Ovary (tissue), 9 donors: Measurements from ENCODE around the gene EPHA10. TPM values are rescaled to one million over a fixed set of nuclear protein-coding genes. Genes with fewer than 3 reads are reported as not detected.
"Not testable (repeated sequence)": the region's sequence is repeated elsewhere in the genome, so short reads cannot be mapped to it uniquely, and the experiment has no call there.

ENCODE experiments used
- DNase-seq, 5 donors: peaks; one replicate each; pipeline ENCODE4 v3.0.0-alpha.2; 2019 to 2020
- H3K27ac ChIP-seq, 2 donors: fragments of 200-600 bp; one replicate each; pipeline versions ENCODE4 v1.5.1 to v1.8.0; 2019 to 2022
- H3K27me3 ChIP-seq: fragments of 200-600 bp; one replicate; pipeline ENCODE4 v1.8.0; 2022
- H3K36me3 ChIP-seq: fragments of 200-600 bp; sonication (generic); one replicate; pipeline ENCODE4 v1.5.1; 2019
- H3K4me1 ChIP-seq: one replicate; pipeline ENCODE4 v1.8.1; 2013; ENCODE audit warnings: mild to moderate bottlenecking, moderate library complexity; ENCODE audit not compliant: insufficient read depth
- H3K4me3 ChIP-seq: fragments of 200-600 bp; sonication (generic); one replicate; pipeline ENCODE4 v1.5.1; 2017
- H3K9me3 ChIP-seq, 2 donors: fragments of 200-600 bp in 1 of 2; sonication (generic) in 1 of 2; one replicate each; pipeline versions ENCODE4 v1.5.1 to v1.8.1; 2013 to 2019; ENCODE audit warnings: mild to moderate bottlenecking in 1 of 2, moderate library complexity in 1 of 2
- CTCF ChIP-seq, 3 donors: fragments of 450-650 bp in 2 of 3; fragments of 200-600 bp in 1 of 3; IDR thresholded peaks; one replicate each; pipeline versions ENCODE4 v1.5.1 to v1.8.0; 2016 to 2022; ENCODE audit warnings: antibody characterized with exemption in 3 of 3, mild to moderate bottlenecking in 1 of 3
- EP300 ChIP-seq: sonication (generic); formaldehyde crosslinking; IDR thresholded peaks from one replicate; pipeline ENCODE4 v1.6.1; 2017; ENCODE audit warnings: antibody characterized with exemption
- POLR2A ChIP-seq: fragments of 450-650 bp; IDR thresholded peaks from one replicate; pipeline ENCODE4 v1.6.1; 2017; ENCODE audit warnings: antibody characterized with exemption, mild to moderate bottlenecking, moderate library complexity
- WGBS, 3 donors: extraction: QIAGEN DNeasy Blood & Tissue Kit in 1 of 3; methylation state at CpG; one replicate each; pipeline versions ENCODE4 v1.1.5 to v1.1.7; 2013 to 2017; 5-methylcytosine and 5-hydroxymethylcytosine counted together
- intact Hi-C, 4 donors: fragments of 100-400 bp; cut with DNase I; formaldehyde crosslinking; loops; one replicate each; pipeline versions ENCODE4 v1.11.0 to v1.15.1; 2022 to 2023
- polyA plus RNA-seq, 2 donors: library from polyadenylated mRNA; stranded (reverse); fragments of 200-250 nt in 1 of 2; fragments of 350-450 nt in 1 of 2; fragmentation: Illumina TruSeq in 1 of 2; extraction: RNeasy Lipid Tissue Mini Kit (QIAGEN cat#74804) in 1 of 2; gene quantifications; one replicate each; pipeline ENCODE4 v1.2.3, GENCODE V29; 2013 to 2014
- total RNA-seq, 7 donors: library from RNA; depleted of rRNA in 2 of 7; stranded (reverse); fragments of >200 nt in 2 of 7; fragmentation: NEBNext Ultra II Directional in 3 of 7; extraction: Animal tissue kit (Norgen Biotek cat#: 25700) in 3 of 7; gene quantifications; one replicate each; pipeline versions ENCODE4 v1.1.0 to v1.2.4, GENCODE V29; 2016 to 2023
- donor health status: DM: no; HTN: no; CAD: no; lungs with moderate emphysema.
- donor health status: DM: no; HTN: no; CAD: no.
- donor health status: Bipolar disorder and iron deficiency.
- donor health status: DM: yes; HTN: yes; CAD: no.
- donor health status: DM: no; HTN: no; CAD: no.
- donor health status: DM: yes; HTN: yes; CAD: no.

EPHA10 gene
- total and polyA plus RNA-seq, 9 donors = 0.02 to 0.69 (median 0.30) TPM; not detected in 3

GRCh38 chr1:37688926-37689325 lies 76.0 kb downstream of the EPHA10 start:
- H3K4me3 ChIP-seq = no peak overlapping the region
- H3K27ac ChIP-seq = no peak overlapping the region
- no peak for TF ChIP-seq CTCF (IDR thresholded peaks at IDR 0.05)
- TF ChIP-seq EP300 = no peak
- TF ChIP-seq POLR2A = no peak
- H3K27me3 ChIP-seq = no peaks in the 10 kb centered on the region
- H3K36me3 ChIP-seq = no peaks in the 10 kb centered on the region
- no peak for DNase-seq
- WGBS, 3 donors = 71 to 87% (median 84%) methylated on average over 4 of the region's 4 CpGs
- peaks cover 15% of the 10 kb centered on the region for H3K4me1 ChIP-seq
- intact Hi-C loops = loop anchor here in 2 of 4 donors (2.0 to 10.0 kb wide), 3 partner anchors 84 to 234 kb away; partner anchors contain the start of gene GNL2 (in 1 of the 2)
- H3K9me3 ChIP-seq = no peaks in the 10 kb centered on the region

DNA sequence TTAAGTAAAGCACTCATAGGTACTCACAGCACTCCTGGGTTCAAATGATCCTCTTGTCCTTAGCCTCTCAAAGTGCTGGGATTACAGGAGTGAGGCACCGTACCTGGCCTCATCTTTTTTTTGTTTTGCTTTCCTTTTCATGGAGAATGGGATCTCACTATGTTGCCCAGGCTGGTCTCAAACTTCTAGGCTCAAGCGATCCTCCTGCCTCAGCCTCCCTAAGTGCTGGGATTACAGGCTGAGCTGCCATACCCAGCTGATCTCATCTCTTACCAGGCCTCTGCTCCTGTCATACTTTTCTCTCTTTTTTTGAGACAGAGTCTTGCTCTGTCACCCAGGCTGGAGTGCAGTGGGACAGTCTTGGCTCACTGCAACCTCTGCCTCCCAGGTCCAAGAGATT lies 77.2 kb downstream of the EPHA10 start:
- not testable (repeated sequence) for H3K4me3 ChIP-seq, H3K9me3 ChIP-seq, H3K36me3 ChIP-seq, H3K27ac ChIP-seq, DNase-seq, H3K27me3 ChIP-seq
- 86 to 93% (median 86%) methylated on average over 2 of the region's 2 CpGs for WGBS, 3 donors
- intact Hi-C loops = loop anchor here in 2 of 4 donors (2.0 to 10.0 kb wide), 3 partner anchors 83 to 233 kb away; partner anchors contain the start of gene GNL2 (in 1 of the 2)
- peaks cover 13% of the 10 kb centered on the region for H3K4me1 ChIP-seq

- no peak overlapping the region for H3K27ac ChIP-seq
- TF ChIP-seq POLR2A (no peak), EP300 (no peak), CTCF (IDR thresholded peaks at IDR 0.05) (no peak)
- WGBS, 3 donors = 86 to 96% (median 88%) methylated on average over 3 of the region's 3 CpGs
- intact Hi-C loops = loop anchor here in 2 of 4 donors (10.0 kb wide), 2 partner anchors 81 to 231 kb away; no protein-coding TSS in a partner anchor
- no peaks in the 10 kb centered on the region for H3K9me3 ChIP-seq
- H3K27me3 ChIP-seq = no peaks in the 10 kb centered on the region
- no peak for DNase-seq
- H3K4me1 ChIP-seq = peaks cover 5% of the 10 kb centered on the region
- H3K4me3 ChIP-seq = no peak overlapping the region
- no peaks in the 10 kb centered on the region for H3K36me3 ChIP-seq
Observed at GRCh38 chr1:37685722-37686121, 79.2 kb downstream of the EPHA10 start.

DNA sequence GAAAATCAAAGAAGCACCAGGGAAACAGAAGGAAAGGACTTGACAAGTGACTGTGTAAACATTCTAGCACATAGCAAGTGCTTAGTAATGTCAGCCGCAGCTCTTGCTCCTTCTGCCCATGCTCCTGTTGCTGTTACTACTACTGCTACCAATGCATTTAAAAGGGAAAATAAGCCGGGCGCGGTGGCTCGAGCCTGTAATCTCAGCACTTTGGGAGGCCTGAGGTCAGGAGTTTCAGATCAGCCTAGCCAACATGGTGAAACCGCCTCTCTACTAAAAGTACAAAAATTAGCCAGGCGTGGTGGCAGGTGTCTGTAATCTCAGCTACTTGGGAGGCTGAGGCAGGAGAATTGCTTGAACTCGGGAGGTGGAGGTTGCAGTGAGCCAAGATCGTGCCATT lies 80.7 kb downstream of the EPHA10 start:
- not testable (repeated sequence) for H3K36me3 ChIP-seq

GRCh38 chr1:37682334-37682987 lies 82.5 kb downstream of the EPHA10 start:
- no peak overlapping the region for H3K27ac ChIP-seq
- no peaks in the 10 kb centered on the region for H3K9me3 ChIP-seq
- intact Hi-C loops = loop anchor here in 3 of 4 donors (5.0 to 10.0 kb wide), 3 partner anchors 78 to 230 kb away; no protein-coding TSS in a partner anchor
- H3K4me3 ChIP-seq = no peak overlapping the region
- WGBS, 3 donors = 61 to 69% (median 68%) methylated on average over 5 of the region's 5 CpGs
- H3K27me3 ChIP-seq = no peaks in the 10 kb centered on the region
- TF ChIP-seq CTCF (IDR thresholded peaks at IDR 0.05) = peak; percentile 59 to 82 (median 77)
- TF ChIP-seq POLR2A = no peak
- no peak for TF ChIP-seq EP300
- H3K36me3 ChIP-seq = no peaks in the 10 kb centered on the region
- H3K4me1 ChIP-seq = no peaks in the 10 kb centered on the region
- peak; percentile 55 to 79 (median 74) for DNase-seq

More for the DNA sequence above, 80.7 kb downstream of the EPHA10 start:
- not testable (repeated sequence) for H3K4me3 ChIP-seq, H3K27me3 ChIP-seq, H3K27ac ChIP-seq, H3K4me1 ChIP-seq, H3K9me3 ChIP-seq, DNase-seq
- intact Hi-C loops = loop anchor here in 3 of 4 donors (5.0 to 10.0 kb wide), 3 partner anchors 79 to 232 kb away; no protein-coding TSS in a partner anchor
- 87 to 91% (median 89%) methylated on average over 9 of the region's 9 CpGs for WGBS, 3 donors
